Stimulated activated CD8-positive, alpha-beta memory T cell treated with anti-CD3 and anti-CD28 coated beads, Interleukin-15, amount 100 ng/mL, for 1 hour (primary cell): ENCODE results near the gene PROSER1.
"Not testable (repeated sequence)": the region's sequence is repeated elsewhere in the genome, so short reads cannot be mapped to it uniquely, and the experiment has no call there.

Experiments used
- DNase-seq: peaks from one replicate; pipeline ENCODE4 v3.0.0-alpha.2; 2020; ENCODE audit warnings: low read depth

Gene PROSER1

GRCh38 chr13:39025433-39025839 lies 12.5 kb downstream of the PROSER1 start:
- no peak for DNase-seq

- DNase-seq: no peak
These were observed 14.1 kb downstream of the PROSER1 start for GRCh38 chr13:39023761-39024160.

GRCh38 chr13:39023316-39023715 lies 14.6 kb downstream of the PROSER1 start:
- no peak for DNase-seq

GRCh38 chr13:39020853-39021462 lies 16.9 kb downstream of the PROSER1 start:
- no peak for DNase-seq

GRCh38 chr13:39016787-39017186 lies 21.1 kb downstream of the PROSER1 start:
- no peak for DNase-seq

GRCh38 chr13:39016087-39016486 lies 21.8 kb downstream of the PROSER1 start:
- no peak for DNase-seq

GRCh38 chr13:39013462-39013861 lies 24.4 kb downstream of the PROSER1 start:
- DNase-seq: no peak

- no peak for DNase-seq
These were observed 25.3 kb downstream of the PROSER1 start for GRCh38 chr13:39012608-39013007.

- not testable (repeated sequence) for DNase-seq
These were observed 31.3 kb downstream of the PROSER1 start for GRCh38 chr13:39006371-39007111.

GRCh38 chr13:38998739-38999138 lies 39.1 kb downstream of the PROSER1 start:
- no peak for DNase-seq

- no peak for DNase-seq
These were observed 44.5 kb downstream of the PROSER1 start for GRCh38 chr13:38993381-38993780.

GRCh38 chr13:38990693-38991092 lies 47.2 kb downstream of the PROSER1 start, which contains the start of gene STOML3:
TSS of gene STOML3 (minus strand) at chr13:38990831. CDS start at chr13:38990721, 110 bp downstream.
- DNase-seq: no peak

- DNase-seq: no peak
These were observed 56.8 kb downstream of the PROSER1 start for GRCh38 chr13:38981096-38981495.

GRCh38 chr13:38980750-38981078 lies 57.2 kb downstream of the PROSER1 start:
- DNase-seq: no peak

GRCh38 chr13:38979891-38980749 lies 57.8 kb downstream of the PROSER1 start:
- DNase-seq: no peak

- no peak for DNase-seq
These were observed 67.4 kb downstream of the PROSER1 start for GRCh38 chr13:38970380-38971051.

- DNase-seq: no peak
These were observed 68.7 kb downstream of the PROSER1 start for GRCh38 chr13:38969187-38969586.

- DNase-seq: no peak
These were observed 70.4 kb downstream of the PROSER1 start for GRCh38 chr13:38967446-38967845.

- DNase-seq: no peak
These were observed 72.6 kb downstream of the PROSER1 start for GRCh38 chr13:38965281-38965680.

- DNase-seq: no peak
These were observed 77.7 kb downstream of the PROSER1 start for GRCh38 chr13:38960175-38960574.
